Breast epithelium (tissue), 4 donors: ENCODE measurements around the gene LGI4. TPM values are rescaled to one million over a fixed set of nuclear protein-coding genes. Genes with fewer than 3 reads are reported as not detected.
A peak's percentile ranks its signal among the peaks of the same experiment; 100 is the strongest.

ENCODE experiments used
- DNase-seq, 2 donors: peaks; one replicate each; pipeline ENCODE4 v3.0.0-alpha.2; 2019; ENCODE audit warnings: low spot score in 2 of 2
- H3K27ac ChIP-seq, 2 donors: fragments of 200-600 bp; sonication (generic) in 1 of 2; one replicate each; pipeline ENCODE4 v1.5.1; 2016 to 2019; ENCODE audit warnings: mild to moderate bottlenecking in 1 of 2
- H3K27me3 ChIP-seq, 2 donors: fragments of 200-600 bp; sonication (generic) in 1 of 2; one replicate each; pipeline versions ENCODE4 v1.5.1 to v1.6.0; 2017 to 2019; ENCODE audit warnings: control low read depth in 1 of 2, mild to moderate bottlenecking in 1 of 2
- H3K36me3 ChIP-seq: fragments of 200-600 bp; one replicate; pipeline ENCODE4 v1.5.1; 2019
- H3K4me1 ChIP-seq, 2 donors: fragments of 200-600 bp; sonication (generic); one replicate each; pipeline ENCODE4 v1.5.1; 2016 to 2019; ENCODE audit warnings: control low read depth in 1 of 2
- H3K4me3 ChIP-seq, 3 donors: fragments of 200-600 bp; sonication (generic); 1 replicate in 2 of 3; 2 replicates in 1 of 3; pipeline ENCODE4 v1.5.1; 2016 to 2019; ENCODE audit warnings: mild to moderate bottlenecking in 3 of 3, moderate library complexity in 2 of 3
- H3K9me3 ChIP-seq, 2 donors: fragments of 200-600 bp; sonication (generic) in 1 of 2; one replicate each; pipeline ENCODE4 v1.5.1; 2016 to 2019; ENCODE audit warnings: control low read depth in 1 of 2
- POLR2A ChIP-seq: fragments of 450-650 bp; IDR thresholded peaks from one replicate; pipeline ENCODE4 v1.6.1; 2016; ENCODE audit warnings: antibody characterized with exemption, mild to moderate bottlenecking, moderate library complexity
- POLR2AphosphoS5 ChIP-seq, 3 donors: sonication (generic); formaldehyde crosslinking; IDR thresholded peaks; one replicate each; pipeline ENCODE4 v1.6.1; 2017; ENCODE audit warnings: antibody characterized with exemption in 3 of 3
- intact Hi-C: fragments of 100-400 bp; cut with DNase I; formaldehyde crosslinking; loops from one replicate; pipeline ENCODE4 v1.15.1; 2023; ENCODE audit warnings: low total_unique reads
- total RNA-seq, 3 donors: library from RNA; depleted of rRNA; stranded (reverse); fragments of >200 nt; gene quantifications; one replicate each; pipeline ENCODE4 v1.1.0, GENCODE V29; 2016
- TF ChIP-seq, protein P1 (sequence below), 3 donors: fragments of 450-650 bp; IDR thresholded peaks; one replicate each; pipeline ENCODE4 v1.5.1; 2016 to 2017; ENCODE audit warnings: antibody characterized with exemption in 3 of 3, mild to moderate bottlenecking in 3 of 3, moderate library complexity in 3 of 3

The LGI4 gene
- total RNA-seq, 3 donors from 2014 or later: 4.3 to 37.8 (median 5.3) TPM

DNA sequence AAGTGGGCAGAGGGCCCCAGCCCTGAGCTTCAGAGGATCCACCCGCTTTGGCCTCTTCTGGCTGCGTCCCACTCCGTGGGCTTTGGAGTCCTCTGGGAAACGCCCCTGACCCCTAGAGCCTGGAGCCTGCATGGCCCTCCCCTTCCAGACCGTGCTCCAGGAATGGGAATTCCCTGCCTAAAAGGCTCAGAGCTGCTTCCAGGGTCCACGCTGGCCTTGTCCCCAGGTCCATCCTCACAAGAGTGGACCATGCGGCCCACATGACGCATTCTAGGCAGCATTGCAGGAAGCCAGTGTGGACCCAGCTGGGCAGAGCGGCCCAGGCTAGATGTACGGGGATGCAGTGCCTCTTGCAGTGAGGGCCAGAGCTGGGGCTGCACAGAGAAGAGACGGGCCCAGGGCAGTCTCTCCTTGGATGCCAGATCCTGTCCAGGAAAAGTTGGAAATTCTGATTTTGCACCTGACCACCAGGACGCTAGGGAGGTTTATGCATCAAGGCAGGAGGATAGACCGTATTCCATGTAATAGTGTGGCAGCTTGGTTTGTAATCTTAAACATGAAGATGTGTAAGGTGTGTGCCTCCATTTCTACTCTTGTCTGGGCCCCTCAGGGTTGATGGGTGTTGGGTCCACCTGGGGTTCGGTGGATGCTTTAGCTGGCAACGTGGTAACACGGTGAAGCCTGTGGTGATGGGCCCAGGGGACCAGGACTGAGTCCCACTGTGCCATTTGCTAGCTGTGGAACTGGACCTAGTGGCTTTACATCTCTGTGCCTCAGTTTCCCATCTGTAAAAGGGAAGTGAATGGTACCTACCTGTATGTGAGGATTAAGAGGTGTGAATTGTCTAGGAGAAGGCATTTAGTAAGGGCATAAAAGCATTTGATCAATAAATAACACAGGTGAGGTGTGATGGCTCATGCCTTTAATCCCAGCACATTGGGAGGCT is 34.0 kb downstream of the LGI4 start:
- intact Hi-C loops: no loop called here
- Histone ChIP-seq H3K9me3 (no peaks in the 10 kb centered on the region), H3K4me1 (no peaks in the 10 kb centered on the region), H3K36me3 (no peaks in the 10 kb centered on the region), H3K27me3 (no peaks in the 10 kb centered on the region), H3K4me3 (no peak overlapping the region), H3K27ac (no peak overlapping the region)
- no peak for TF ChIP-seq POLR2AphosphoS5 (IDR thresholded peaks at IDR 0.05)
- TF ChIP-seq, protein P1, sequence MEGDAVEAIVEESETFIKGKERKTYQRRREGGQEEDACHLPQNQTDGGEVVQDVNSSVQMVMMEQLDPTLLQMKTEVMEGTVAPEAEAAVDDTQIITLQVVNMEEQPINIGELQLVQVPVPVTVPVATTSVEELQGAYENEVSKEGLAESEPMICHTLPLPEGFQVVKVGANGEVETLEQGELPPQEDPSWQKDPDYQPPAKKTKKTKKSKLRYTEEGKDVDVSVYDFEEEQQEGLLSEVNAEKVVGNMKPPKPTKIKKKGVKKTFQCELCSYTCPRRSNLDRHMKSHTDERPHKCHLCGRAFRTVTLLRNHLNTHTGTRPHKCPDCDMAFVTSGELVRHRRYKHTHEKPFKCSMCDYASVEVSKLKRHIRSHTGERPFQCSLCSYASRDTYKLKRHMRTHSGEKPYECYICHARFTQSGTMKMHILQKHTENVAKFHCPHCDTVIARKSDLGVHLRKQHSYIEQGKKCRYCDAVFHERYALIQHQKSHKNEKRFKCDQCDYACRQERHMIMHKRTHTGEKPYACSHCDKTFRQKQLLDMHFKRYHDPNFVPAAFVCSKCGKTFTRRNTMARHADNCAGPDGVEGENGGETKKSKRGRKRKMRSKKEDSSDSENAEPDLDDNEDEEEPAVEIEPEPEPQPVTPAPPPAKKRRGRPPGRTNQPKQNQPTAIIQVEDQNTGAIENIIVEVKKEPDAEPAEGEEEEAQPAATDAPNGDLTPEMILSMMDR (IDR thresholded peaks at IDR 0.05): no peak
- no peak for TF ChIP-seq POLR2A
- DNase-seq: no peak

DNA sequence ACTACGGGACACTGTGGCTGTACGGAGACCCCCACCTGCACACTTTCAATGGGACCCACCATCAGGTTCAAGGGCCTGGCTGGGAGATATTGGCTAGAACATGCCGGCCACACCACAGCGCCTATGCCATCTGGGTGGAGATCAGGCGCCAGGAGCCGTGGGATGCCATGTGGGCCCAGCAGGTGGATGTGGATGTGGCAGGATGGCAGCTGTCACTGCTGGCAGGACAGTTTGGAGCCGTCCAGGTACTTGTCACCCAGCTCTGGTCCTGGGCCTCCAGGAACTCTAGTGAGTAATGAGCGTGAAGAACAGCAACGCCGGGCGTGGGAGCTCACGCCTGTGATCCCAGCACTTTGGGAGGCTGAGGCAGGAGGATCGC is 35.0 kb downstream of the LGI4 start:
- Histone ChIP-seq H3K27me3 (no peaks in the 10 kb centered on the region), H3K27ac (no peak overlapping the region), H3K9me3 (no peaks in the 10 kb centered on the region), H3K4me3 (no peak overlapping the region), H3K4me1 (no peaks in the 10 kb centered on the region), H3K36me3 (no peaks in the 10 kb centered on the region)
- no peak for DNase-seq
- intact Hi-C loops: no loop called here
- TF ChIP-seq, protein P1 (IDR thresholded peaks at IDR 0.05): no peak
- TF ChIP-seq POLR2A (no peak), POLR2AphosphoS5 (IDR thresholded peaks at IDR 0.05) (no peak)

DNA sequence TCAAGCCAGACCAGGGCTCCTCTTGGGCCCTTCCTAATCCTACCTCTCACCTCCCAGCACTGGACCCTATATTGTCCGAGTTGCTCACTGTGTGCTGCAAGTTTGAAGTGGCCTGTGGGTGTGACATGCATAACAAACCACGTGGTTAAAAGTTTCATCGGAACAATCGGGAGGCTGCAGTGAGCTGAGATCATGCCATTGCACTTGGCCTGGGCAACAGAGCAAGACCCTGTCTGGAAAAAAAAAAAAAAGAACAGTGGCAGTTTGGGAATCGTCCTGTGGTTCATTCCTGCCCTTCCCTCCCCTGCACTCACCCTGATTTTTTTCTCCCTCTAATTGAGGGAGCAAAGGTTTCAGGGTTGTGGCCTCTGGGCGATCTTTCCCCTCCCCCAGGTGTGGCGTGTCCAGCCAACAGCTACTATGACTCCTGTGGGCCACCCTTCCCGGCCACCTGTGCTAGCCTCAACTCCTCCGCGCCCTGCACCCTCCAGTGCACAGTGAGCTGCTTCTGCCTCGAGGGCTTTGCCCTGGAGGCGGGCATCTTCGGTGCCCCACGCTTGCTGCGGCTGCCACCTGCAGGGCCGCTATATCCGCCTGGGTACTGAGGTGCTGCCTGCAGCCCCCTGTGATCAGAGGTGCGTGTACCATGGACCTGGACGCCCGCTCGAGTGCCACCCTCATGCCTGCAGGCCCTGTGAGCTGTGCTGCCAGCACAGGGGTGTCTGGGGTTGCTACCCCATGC is 35.5 kb downstream of the LGI4 start:
- Histone ChIP-seq H3K27ac (no peak overlapping the region), H3K36me3 (no peaks in the 10 kb centered on the region), H3K9me3 (no peaks in the 10 kb centered on the region), H3K4me1 (no peaks in the 10 kb centered on the region), H3K4me3 (no peak overlapping the region), H3K27me3 (no peaks in the 10 kb centered on the region)
- intact Hi-C loops: no loop called here
- no peak for TF ChIP-seq POLR2AphosphoS5 (IDR thresholded peaks at IDR 0.05)
- TF ChIP-seq POLR2A: no peak
- TF ChIP-seq, protein P1 (IDR thresholded peaks at IDR 0.05): no peak
- no peak for DNase-seq

- Histone ChIP-seq H3K4me3 (no peak overlapping the region), H3K27me3 (no peaks in the 10 kb centered on the region), H3K36me3 (no peaks in the 10 kb centered on the region), H3K9me3 (no peaks in the 10 kb centered on the region), H3K27ac (peak overlapping the region; percentile 30), H3K4me1 (no peaks in the 10 kb centered on the region)
- intact Hi-C loops: no loop called here
- DNase-seq: peak in 1 of 2 donors; percentile 50
- no peak for TF ChIP-seq POLR2AphosphoS5 (IDR thresholded peaks at IDR 0.05)
- no peak for TF ChIP-seq POLR2A
- TF ChIP-seq, protein P1 (IDR thresholded peaks at IDR 0.05): no peak
These were observed 36.3 kb downstream of the LGI4 start for GRCh38 chr19:35098413-35099049.
